NT2/D1 (cell line): Measurements from ENCODE around the gene CELF4.

ENCODE experiments used
- DNase-seq: peaks from one replicate; pipeline ENCODE4 v3.0.0-alpha.2; 2011; ENCODE audit warnings: low read depth, low spot score
- H3K27me3 ChIP-seq: 2 replicates; pipeline ENCODE4 v1.6.0; 2011; ENCODE audit warnings: mild to moderate bottlenecking; ENCODE audit not compliant: insufficient read length, insufficient read depth
- H3K36me3 ChIP-seq: 2 replicates; pipeline ENCODE4 v1.6.1; 2011; ENCODE audit warnings: mild to moderate bottlenecking, low read length, mixed read lengths; ENCODE audit not compliant: insufficient read depth, insufficient read length
- H3K4me1 ChIP-seq: 2 replicates; pipeline ENCODE4 v1.5.1; 2011; ENCODE audit not compliant: insufficient read depth, insufficient read length
- H3K4me3 ChIP-seq: 2 replicates; pipeline ENCODE4 v1.5.1; 2011; ENCODE audit warnings: low read depth; ENCODE audit not compliant: insufficient read length
- H3K9ac ChIP-seq: 2 replicates; pipeline ENCODE4 v1.6.0; 2011; ENCODE audit warnings: low read depth; ENCODE audit not compliant: insufficient read length
- H3K9me3 ChIP-seq: 2 replicates; pipeline ENCODE4 v1.5.1; 2011; ENCODE audit warnings: mild to moderate bottlenecking, low read length; ENCODE audit not compliant: insufficient read depth
- SUZ12 ChIP-seq: IDR thresholded peaks from 2 replicates; pipeline ENCODE4 v1.6.1; 2011; ENCODE audit not compliant: insufficient read length, insufficient read depth; ENCODE audit errors: extremely low read depth
- YY1 ChIP-seq: IDR thresholded peaks from 2 replicates; pipeline ENCODE4 v1.6.1; 2011; ENCODE audit not compliant: insufficient read length, insufficient read depth
- ZNF274 ChIP-seq: IDR thresholded peaks from 2 replicates; pipeline ENCODE4 v1.6.1; 2011; ENCODE audit warnings: mild to moderate bottlenecking, low read depth, low read length

CELF4 gene

DNA sequence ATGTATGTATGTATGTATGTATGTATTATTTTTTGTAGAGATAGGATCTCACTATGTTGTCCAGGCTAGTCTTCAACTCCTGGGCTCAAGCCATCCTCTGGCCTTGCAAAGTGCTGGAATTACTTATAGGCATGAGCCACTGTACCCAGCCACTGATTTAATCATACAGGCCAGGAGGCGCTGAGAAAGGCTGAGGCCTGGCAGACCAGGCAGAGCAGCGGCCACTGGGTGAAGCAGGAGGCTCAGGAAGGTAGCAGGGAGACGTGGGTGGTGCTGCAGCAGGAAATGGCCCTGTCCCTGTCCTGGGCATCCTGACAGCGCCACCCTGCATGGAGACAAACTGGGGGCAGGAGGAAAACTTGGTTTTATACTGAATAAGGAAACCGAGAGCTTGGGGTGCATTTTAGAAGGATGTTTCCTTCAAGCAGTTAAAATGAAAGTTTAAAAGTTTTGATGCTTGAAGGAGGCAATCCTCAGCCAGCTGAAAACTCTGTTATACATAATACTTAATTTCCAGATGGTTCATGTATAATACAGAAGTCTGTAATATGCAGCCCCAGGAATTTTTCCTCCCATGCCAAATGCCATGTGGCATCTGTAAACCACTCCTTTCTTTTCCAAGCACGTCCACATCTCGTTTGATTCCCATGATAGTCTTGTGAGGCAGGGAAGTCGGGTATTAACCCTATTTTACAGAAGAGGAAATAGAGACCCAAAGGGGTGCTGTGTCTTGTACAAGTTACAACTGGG lies 182.4 kb downstream of the CELF4 start:
- TF ChIP-seq SUZ12 (no peak), ZNF274 (no peak), YY1 (no peak)
- Histone ChIP-seq H3K9ac (no peak overlapping the region), H3K9me3 (no peaks in the 10 kb centered on the region), H3K27me3 (peaks cover 48% of the 10 kb centered on the region), H3K36me3 (no peaks in the 10 kb centered on the region), H3K4me1 (no peaks in the 10 kb centered on the region), H3K4me3 (no peak overlapping the region)
- no peak for DNase-seq

- no peaks in the 10 kb centered on the region for H3K4me1 ChIP-seq
- H3K9me3 ChIP-seq: no peaks in the 10 kb centered on the region
- peaks cover 51% of the 10 kb centered on the region for H3K27me3 ChIP-seq
- TF ChIP-seq SUZ12 (no peak), ZNF274 (no peak)
- no peak overlapping the region for H3K4me3 ChIP-seq
- no peak overlapping the region for H3K9ac ChIP-seq
- H3K36me3 ChIP-seq: no peaks in the 10 kb centered on the region
- no peak for DNase-seq
These were observed 184.0 kb downstream of the CELF4 start for GRCh38 chr18:37381554-37381953.

DNA sequence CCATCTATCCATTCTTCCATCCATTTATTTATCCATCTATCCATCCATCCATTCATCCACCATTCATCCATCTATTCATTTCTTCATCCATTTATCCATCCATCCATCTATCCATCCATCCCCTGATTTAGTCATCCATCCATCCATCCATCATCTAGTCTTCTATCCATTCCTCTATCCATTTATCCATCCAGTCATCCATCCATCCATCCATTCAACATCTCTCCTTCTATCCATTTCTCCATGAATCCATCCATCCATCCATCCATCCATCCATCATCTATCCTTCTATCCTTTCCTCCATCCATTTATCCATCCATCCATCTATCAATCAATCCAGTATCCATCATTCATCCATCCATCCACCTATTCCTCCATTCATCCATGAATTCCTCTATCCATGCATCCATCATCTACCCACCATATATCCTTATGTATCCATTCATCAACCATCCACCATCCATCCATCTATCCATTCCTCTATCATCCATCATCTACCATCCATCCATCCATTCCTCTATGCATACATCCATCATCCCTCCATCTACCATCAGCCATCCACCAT lies 185.0 kb downstream of the CELF4 start:
- H3K4me1 ChIP-seq: no peaks in the 10 kb centered on the region
- no peak for TF ChIP-seq SUZ12
- no peak for TF ChIP-seq YY1
- no peak for TF ChIP-seq ZNF274
- no peak overlapping the region for H3K9ac ChIP-seq
- DNase-seq: no peak
- H3K36me3 ChIP-seq: no peaks in the 10 kb centered on the region
- H3K4me3 ChIP-seq: no peak overlapping the region
- no peaks in the 10 kb centered on the region for H3K9me3 ChIP-seq
- H3K27me3 ChIP-seq: peaks cover 60% of the 10 kb centered on the region

DNA sequence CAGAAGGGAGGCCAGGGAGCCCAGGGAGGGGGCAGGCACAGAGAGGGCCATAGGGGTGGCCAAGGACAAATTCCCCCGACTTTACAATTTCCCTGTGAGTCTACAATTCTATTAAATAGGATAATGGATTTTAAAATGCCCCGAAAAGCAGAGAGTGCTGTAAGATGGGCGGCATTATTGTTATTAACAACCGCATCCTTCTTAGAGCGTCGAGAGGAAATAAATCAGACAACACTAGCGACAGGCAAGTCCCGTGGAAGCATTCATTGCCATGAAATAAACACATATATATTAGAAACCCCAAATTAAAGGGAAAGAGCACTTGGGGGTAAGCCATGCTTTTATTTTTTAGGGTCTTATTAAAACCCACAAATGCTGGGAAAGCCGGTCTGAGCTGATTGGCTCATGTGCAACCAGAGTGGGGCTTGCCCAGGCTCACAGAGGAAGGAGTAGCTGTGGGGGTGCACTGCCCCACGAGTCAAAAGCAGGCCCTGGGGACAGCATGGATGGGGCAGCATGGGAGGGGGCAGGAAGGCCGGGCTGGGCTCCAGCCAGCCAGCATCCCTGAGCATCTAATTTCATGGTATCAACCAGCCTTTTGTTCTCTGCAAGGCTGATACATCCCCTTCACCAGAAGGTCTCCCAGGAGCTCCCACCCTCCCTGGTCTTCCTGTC lies 187.1 kb downstream of the CELF4 start:
- Histone ChIP-seq H3K36me3 (no peaks in the 10 kb centered on the region), H3K4me1 (peaks cover 2% of the 10 kb centered on the region), H3K9ac (no peak overlapping the region), H3K4me3 (no peak overlapping the region), H3K9me3 (no peaks in the 10 kb centered on the region), H3K27me3 (peaks cover 69% of the 10 kb centered on the region)
- TF ChIP-seq YY1: no peak
- no peak for TF ChIP-seq ZNF274
- no peak for TF ChIP-seq SUZ12
- DNase-seq: no peak

DNA sequence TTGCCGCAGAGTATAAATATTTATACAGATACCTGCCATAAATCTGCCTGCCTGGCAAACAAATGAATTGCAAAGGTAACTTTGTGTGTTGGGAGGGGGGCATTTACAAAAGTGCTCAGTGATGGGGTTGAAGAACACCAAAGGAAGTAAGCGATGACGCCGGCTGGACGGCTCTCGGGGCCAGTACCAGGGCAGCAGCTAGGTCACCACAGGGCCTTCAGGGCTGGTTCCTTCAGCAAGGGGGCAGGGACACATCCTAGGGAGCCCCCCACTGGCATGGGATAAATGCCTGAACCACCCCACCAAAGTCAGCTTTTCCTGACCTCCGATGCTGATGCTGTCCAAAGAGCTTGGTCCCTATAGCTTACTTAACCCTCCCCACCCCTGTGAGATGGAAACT lies 190.4 kb downstream of the CELF4 start:
- Histone ChIP-seq H3K9ac (no peak overlapping the region), H3K27me3 (peaks cover 82% of the 10 kb centered on the region), H3K9me3 (no peaks in the 10 kb centered on the region), H3K4me3 (no peak overlapping the region), H3K4me1 (peaks cover 2% of the 10 kb centered on the region), H3K36me3 (no peaks in the 10 kb centered on the region)
- DNase-seq: no peak
- TF ChIP-seq SUZ12: no peak

GRCh38 chr18:37368110-37368954 lies 197.3 kb downstream of the CELF4 start:
- DNase-seq: no peak
- H3K36me3 ChIP-seq: no peaks in the 10 kb centered on the region
- no peaks in the 10 kb centered on the region for H3K9me3 ChIP-seq
- H3K4me1 ChIP-seq: peaks cover 5% of the 10 kb centered on the region
- H3K27me3 ChIP-seq: peaks cover 92% of the 10 kb centered on the region
- TF ChIP-seq ZNF274 (no peak), YY1 (no peak), SUZ12 (no peak)
- H3K9ac ChIP-seq: no peak overlapping the region
- H3K4me3 ChIP-seq: no peak overlapping the region

DNA sequence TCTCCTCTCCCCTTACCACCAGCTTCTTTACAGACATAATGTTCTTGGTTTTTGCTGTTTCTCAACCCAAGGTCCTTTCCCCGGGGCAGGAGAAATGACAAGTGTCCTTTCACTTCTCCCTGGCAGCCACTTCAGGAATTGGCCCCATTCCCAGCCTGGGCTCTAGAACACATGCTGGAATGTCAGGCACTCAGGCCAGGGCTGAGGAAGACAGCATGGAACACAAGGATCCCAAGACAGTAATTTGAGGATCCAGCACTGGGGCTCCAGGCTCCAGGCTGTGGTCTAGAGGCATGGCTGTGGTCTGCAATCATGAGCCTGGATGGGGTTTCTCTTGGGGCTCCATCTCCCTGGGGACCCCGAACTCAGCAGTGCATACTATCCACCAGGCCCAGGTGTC lies 201.4 kb downstream of the CELF4 start:
- H3K27me3 ChIP-seq: peaks cover 87% of the 10 kb centered on the region
- no peak for DNase-seq
- no peak for TF ChIP-seq YY1
- no peak for TF ChIP-seq SUZ12
- TF ChIP-seq ZNF274: no peak
- H3K9me3 ChIP-seq: no peaks in the 10 kb centered on the region
- H3K4me3 ChIP-seq: no peak overlapping the region
- H3K4me1 ChIP-seq: peaks cover 14% of the 10 kb centered on the region
- H3K36me3 ChIP-seq: no peaks in the 10 kb centered on the region
- no peak overlapping the region for H3K9ac ChIP-seq
